ENCODE results near the gene RC3H2.
"Not testable (repeated sequence)": the region's sequence is repeated elsewhere in the genome, so short reads cannot be mapped to it uniquely, and the experiment has no call there.

The RC3H2 gene

DNA sequence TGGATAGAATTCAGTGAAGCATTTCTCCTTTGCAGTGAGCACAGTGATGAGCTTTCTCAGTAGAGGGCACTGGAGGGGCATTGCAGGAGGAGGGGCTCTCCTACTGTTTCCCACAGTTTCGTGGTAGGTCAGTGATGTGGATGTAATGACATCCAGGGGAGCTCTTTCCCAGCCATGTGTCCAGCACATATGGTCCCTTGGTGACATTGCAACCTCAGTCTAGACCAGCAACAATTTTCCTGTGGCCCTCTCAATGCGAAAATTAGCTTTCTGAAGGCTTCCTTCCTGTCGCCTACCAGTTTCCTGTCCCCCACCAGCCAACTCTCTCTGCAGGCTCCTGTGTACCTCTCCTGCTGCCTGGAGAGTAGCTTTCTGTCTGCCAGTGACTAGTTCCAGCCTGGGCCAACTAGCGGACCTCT lies 69.8 kb downstream of the RC3H2 start:
- CTCF ChIA-PET, result interaction anchor here (1.2 to 2.1 kb wide), 3 partner anchors 14 to 515 kb away, joined by 5 to 7 read pairs (median 5); no protein-coding TSS in a partner anchor
- TF ChIP-seq, protein P1, sequence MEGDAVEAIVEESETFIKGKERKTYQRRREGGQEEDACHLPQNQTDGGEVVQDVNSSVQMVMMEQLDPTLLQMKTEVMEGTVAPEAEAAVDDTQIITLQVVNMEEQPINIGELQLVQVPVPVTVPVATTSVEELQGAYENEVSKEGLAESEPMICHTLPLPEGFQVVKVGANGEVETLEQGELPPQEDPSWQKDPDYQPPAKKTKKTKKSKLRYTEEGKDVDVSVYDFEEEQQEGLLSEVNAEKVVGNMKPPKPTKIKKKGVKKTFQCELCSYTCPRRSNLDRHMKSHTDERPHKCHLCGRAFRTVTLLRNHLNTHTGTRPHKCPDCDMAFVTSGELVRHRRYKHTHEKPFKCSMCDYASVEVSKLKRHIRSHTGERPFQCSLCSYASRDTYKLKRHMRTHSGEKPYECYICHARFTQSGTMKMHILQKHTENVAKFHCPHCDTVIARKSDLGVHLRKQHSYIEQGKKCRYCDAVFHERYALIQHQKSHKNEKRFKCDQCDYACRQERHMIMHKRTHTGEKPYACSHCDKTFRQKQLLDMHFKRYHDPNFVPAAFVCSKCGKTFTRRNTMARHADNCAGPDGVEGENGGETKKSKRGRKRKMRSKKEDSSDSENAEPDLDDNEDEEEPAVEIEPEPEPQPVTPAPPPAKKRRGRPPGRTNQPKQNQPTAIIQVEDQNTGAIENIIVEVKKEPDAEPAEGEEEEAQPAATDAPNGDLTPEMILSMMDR (IDR thresholded peaks at IDR 0.05; ENCODE audit: control extremely low read depth, extremely low read depth, low read depth, missing control alignments), result peak; percentile 18
- POLR2A ChIA-PET, result interaction anchor here (0.6 kb wide), 1 partner anchor 352 kb away, joined by 3 read pairs; no protein-coding TSS in a partner anchor
- peak; percentile 35 for DNase-seq (ENCODE audit: extremely low spot score)

DNA sequence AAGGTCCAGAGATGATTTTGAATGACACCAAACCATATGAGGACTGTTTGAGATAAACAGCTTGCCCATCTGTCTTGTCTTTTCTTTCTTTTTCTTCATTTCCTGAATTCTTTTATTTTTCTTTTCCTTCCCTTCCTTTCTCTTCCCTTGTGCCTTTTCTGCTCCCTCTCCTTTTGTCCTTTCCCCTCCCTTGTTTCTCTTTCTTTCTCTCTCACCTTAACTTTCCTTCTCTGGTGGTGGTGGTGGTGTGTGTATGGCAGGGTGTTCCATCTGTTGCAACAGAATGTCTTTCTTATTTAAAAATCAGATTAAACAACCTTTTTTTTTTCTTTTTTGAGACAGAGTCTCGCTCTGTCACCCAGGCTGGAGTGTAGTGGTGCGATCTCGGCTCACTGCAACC lies 73.0 kb downstream of the RC3H2 start:
- ChIA-PET CTCF (interaction anchor here (0.7 to 1.5 kb wide), 3 partner anchors 12 to 72 kb away, joined by 3 to 4 read pairs (median 3); no protein-coding TSS in a partner anchor), POLR2A (no interaction called here)
- DNase-seq (ENCODE audit: extremely low spot score), result no peak
- TF ChIP-seq, protein P1 (IDR thresholded peaks at IDR 0.05; ENCODE audit: control extremely low read depth, extremely low read depth, low read depth, missing control alignments), result no peak

DNA sequence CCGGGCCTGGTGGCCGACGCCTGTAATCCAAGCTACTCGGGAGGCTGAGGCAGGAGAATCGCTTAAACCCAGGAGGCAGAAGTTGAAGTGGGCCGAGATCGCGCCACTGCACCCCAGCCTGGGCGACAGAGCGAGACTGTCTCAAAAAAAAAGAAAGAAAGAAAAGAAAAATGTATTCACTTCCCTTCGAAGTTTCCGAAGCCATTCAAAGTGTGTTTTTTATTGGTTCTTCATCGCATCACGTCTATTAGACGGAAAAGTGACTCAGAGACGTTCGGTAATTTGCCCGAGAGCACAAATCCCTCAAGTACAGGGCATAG lies 76.2 kb downstream of the RC3H2 start:
- DNase-seq (ENCODE audit: extremely low spot score); POLR2A ChIA-PET: not testable (repeated sequence)
- CTCF ChIA-PET, result interaction anchor here (1.1 to 1.7 kb wide), 2 partner anchors 10 to 521 kb away, joined by 6 read pairs; no protein-coding TSS in a partner anchor

DNA sequence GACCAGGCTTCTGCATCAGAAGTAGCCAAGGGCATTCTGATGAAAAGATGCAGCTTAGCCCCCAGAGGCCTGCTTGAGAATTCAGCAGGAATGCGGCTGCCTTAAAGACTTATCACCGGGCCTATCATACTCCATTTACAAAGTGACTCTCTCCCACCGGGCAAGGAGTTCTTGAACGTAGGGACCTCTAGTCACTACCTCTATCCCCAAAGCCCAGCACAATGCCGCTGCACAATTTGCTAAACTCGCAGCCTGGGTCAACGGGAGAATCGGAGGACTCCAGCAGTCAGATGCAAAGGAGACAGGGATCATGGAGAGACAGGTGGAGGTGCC lies 77.4 kb downstream of the RC3H2 start:
- CTCF ChIA-PET, result interaction anchor here (1.1 to 1.7 kb wide), 2 partner anchors 11 to 522 kb away, joined by 6 read pairs; no protein-coding TSS in a partner anchor
- TF ChIP-seq, protein P1 (IDR thresholded peaks at IDR 0.05; ENCODE audit: control extremely low read depth, extremely low read depth, low read depth, missing control alignments), result no peak
- no peak for DNase-seq (ENCODE audit: extremely low spot score)
- POLR2A ChIA-PET, result no interaction called here

DNA sequence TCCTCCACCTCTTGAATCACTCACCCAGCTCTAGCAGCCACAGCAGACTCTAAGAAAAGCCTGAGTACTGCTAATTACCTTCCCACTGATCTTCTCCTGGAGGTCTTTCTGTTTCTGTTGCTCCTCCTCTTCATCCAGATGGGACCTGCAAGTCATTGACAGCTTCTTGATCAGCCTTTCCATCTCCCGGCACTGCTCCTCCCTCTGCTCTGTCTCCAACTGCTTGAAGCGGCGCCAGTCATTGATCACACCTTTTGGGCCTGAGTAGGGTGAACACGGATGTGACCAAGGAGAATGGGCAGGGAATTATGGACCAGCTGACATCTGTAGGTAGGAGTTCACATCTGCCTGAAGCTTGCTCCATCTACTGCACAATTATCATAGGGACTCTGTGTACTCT lies 82.2 kb downstream of the RC3H2 start:
- TF ChIP-seq, protein P1 (IDR thresholded peaks at IDR 0.05; ENCODE audit: control extremely low read depth, extremely low read depth, low read depth, missing control alignments), result no peak
- CTCF ChIA-PET, result interaction anchor here (1.1 kb wide), 1 partner anchor 12 kb away, joined by 4 read pairs; no protein-coding TSS in a partner anchor
- DNase-seq (ENCODE audit: extremely low spot score), result no peak
- POLR2A ChIA-PET, result no interaction called here

DNA sequence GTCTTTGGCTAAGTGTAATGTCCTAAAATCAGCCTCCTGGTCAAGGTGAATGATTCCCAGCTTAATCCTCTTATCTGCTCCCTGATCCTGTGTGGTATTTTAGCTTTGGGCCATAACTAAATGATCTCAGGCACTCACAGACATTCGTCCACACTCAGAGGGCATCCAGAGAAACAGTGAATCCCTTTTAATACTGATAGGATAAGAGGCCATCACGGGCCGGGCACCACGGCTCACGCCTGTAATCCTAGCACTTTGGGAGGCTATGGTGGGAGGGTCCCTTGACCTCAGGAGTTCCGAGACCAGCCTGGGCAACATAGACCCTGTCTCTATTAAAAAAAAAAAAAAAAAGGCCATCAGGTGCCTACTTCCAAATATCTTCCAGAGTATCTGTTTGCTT lies 83.1 kb downstream of the RC3H2 start:
- CTCF ChIA-PET, result no interaction called here
- POLR2A ChIA-PET, result no interaction called here
- DNase-seq (ENCODE audit: extremely low spot score), result no peak
- TF ChIP-seq, protein P1 (IDR thresholded peaks at IDR 0.05; ENCODE audit: control extremely low read depth, extremely low read depth, low read depth, missing control alignments), result no peak

DNA sequence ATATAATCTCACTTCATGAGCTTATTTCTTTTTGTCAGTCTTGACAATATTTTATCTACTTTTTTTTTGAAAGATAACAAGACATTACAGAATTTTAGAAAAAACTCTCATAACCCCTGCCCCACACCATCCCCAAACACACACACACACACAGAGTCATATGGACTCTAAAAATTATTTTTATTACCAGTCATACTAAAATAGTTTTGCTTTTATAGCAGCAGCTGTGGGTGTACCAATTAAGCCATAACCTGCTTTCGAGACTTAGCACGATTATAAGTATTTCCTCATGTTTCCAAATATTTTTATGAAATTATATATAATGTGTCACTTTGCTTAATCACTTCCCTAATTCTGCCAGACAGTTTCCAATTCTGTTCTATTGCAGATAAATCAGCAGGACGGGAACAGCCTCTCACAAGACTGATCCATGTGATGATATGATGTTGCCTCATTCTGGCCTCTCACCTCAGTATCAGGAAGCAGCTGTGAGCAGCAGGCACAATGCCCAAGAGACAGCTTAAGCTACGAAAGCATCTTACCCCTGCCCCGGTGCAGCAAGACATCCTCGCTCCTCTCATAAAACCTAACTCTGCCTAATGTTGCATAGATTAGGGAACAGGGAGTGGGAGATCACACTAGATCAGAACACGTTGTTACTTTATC lies 83.7 kb downstream of the RC3H2 start:
- POLR2A ChIA-PET, result interaction anchor here (0.6 kb wide), 1 partner anchor 1586 kb away, joined by 3 read pairs; no protein-coding TSS in a partner anchor
- TF ChIP-seq, protein P1 (IDR thresholded peaks at IDR 0.05; ENCODE audit: control extremely low read depth, extremely low read depth, low read depth, missing control alignments), result no peak

More for the DNA sequence above, 83.7 kb downstream of the RC3H2 start:
- no peak for DNase-seq (ENCODE audit: extremely low spot score)
- CTCF ChIA-PET, result interaction anchor here (0.8 to 1.1 kb wide), 2 partner anchors 12 to 14 kb away, joined by 3 to 5 read pairs; no protein-coding TSS in a partner anchor

Data from GM10248 (cell line).